HG03060 (cell line): ENCODE measurements around the gene FAM184A.
"Not testable (repeated sequence)": the region's sequence is repeated elsewhere in the genome, so short reads cannot be mapped to it uniquely, and the experiment has no call there.

Source experiments
- ATAC-seq: cut with Tn5 transposase; IDR thresholded peaks from one replicate; pipeline ENCODE4 v1.9.1; 2021; ENCODE audit warnings: low read depth, moderate number of reproducible peaks; ENCODE audit not compliant: unreplicated experiment

Gene FAM184A

GRCh38 chr6:119024111-119024510 is 54.4 kb downstream of the FAM184A start:
- no peak for ATAC-seq

- no peak for ATAC-seq
These were observed 55.7 kb downstream of the FAM184A start for GRCh38 chr6:119022796-119023195.

GRCh38 chr6:119020597-119021561 is 57.6 kb downstream of the FAM184A start:
- ATAC-seq: no peak

- not testable (repeated sequence) for ATAC-seq
These were observed 63.3 kb downstream of the FAM184A start for GRCh38 chr6:119015165-119015564.

GRCh38 chr6:119012521-119012920 is 65.9 kb downstream of the FAM184A start:
- ATAC-seq: no peak

GRCh38 chr6:119009266-119009665 is 69.2 kb downstream of the FAM184A start:
- not testable (repeated sequence) for ATAC-seq

GRCh38 chr6:119006974-119007373 is 71.5 kb downstream of the FAM184A start:
- ATAC-seq: no peak

- no peak for ATAC-seq
These were observed 76.4 kb downstream of the FAM184A start for GRCh38 chr6:119002069-119002468.

- ATAC-seq: no peak
These were observed 78.9 kb downstream of the FAM184A start for GRCh38 chr6:118999494-119000040.

- ATAC-seq: not testable (repeated sequence)
These were observed 81.0 kb downstream of the FAM184A start for GRCh38 chr6:118997426-118997825.

- no peak for ATAC-seq
These were observed 82.1 kb downstream of the FAM184A start for GRCh38 chr6:118996289-118996820.

GRCh38 chr6:118993803-118994251 is 84.6 kb downstream of the FAM184A start:
- no peak for ATAC-seq

GRCh38 chr6:118993358-118993757 is 85.1 kb downstream of the FAM184A start:
- no peak for ATAC-seq

GRCh38 chr6:118992186-118992795 is 86.2 kb downstream of the FAM184A start:
- ATAC-seq: no peak

GRCh38 chr6:118986312-118986711 is 92.2 kb downstream of the FAM184A start:
- no peak for ATAC-seq

GRCh38 chr6:118985123-118985830 is 93.2 kb downstream of the FAM184A start:
- ATAC-seq: no peak

- no peak for ATAC-seq
These were observed 94.1 kb downstream of the FAM184A start for GRCh38 chr6:118984342-118984741.

GRCh38 chr6:118982575-118982911 is 95.9 kb downstream of the FAM184A start:
- ATAC-seq: no peak

- ATAC-seq: no peak
These were observed 96.4 kb downstream of the FAM184A start for GRCh38 chr6:118981884-118982574.

GRCh38 chr6:118980063-118980462 is 98.4 kb downstream of the FAM184A start:
- no peak for ATAC-seq
